Measurements from ENCODE around the gene DLAT.
"Not testable (repeated sequence)": the region's sequence is repeated elsewhere in the genome, so short reads cannot be mapped to it uniquely, and the experiment has no call there.

The DLAT gene

DNA sequence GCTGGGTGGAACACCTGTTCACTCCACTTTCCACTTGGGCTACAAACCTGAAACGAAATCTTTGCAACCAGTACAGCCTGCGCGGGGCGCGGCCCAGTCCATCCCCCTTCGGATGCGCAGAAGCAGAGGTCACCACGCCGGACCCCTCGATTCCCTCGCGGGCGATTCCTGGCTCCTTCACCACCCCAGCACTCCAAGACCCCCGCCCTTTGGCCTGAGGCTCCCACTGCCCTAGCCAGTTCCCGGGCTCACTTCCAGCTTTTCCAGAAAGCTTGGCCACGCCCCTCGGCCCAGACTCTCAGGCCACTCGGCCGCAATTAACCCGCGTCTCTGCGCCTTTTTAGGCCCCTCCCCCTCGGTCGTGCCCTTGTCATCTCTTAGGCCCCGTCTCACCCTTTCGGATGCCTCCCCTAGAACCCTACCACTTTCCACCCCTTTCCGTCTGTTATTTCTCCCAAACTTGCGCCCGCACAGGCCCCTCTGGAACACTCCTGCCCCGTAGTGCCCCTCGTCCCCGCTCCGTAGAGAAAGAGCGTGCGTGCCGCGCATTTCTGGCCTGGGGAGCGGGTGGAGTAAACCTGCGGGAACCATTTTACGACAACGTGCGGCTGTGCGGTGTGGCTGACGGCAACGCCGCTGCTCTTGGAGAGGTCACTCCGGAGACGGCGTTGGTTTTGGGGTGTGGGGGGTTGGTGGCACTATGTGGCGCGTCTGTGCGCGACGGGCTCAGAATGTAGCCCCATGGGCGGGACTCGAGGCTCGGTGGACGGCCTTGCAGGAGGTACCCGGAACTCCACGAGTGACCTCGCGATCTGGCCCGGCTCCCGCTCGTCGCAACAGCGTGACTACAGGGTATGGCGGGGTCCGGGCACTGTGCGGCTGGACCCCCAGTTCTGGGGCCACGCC, at the start of gene DLAT:
Gene DLAT (plus strand): TSS at position 636 of the 906 bp plus-strand sequence. CDS start 65 bp downstream, at position 701.
- peak; percentile 86 for DNase-seq

DNA sequence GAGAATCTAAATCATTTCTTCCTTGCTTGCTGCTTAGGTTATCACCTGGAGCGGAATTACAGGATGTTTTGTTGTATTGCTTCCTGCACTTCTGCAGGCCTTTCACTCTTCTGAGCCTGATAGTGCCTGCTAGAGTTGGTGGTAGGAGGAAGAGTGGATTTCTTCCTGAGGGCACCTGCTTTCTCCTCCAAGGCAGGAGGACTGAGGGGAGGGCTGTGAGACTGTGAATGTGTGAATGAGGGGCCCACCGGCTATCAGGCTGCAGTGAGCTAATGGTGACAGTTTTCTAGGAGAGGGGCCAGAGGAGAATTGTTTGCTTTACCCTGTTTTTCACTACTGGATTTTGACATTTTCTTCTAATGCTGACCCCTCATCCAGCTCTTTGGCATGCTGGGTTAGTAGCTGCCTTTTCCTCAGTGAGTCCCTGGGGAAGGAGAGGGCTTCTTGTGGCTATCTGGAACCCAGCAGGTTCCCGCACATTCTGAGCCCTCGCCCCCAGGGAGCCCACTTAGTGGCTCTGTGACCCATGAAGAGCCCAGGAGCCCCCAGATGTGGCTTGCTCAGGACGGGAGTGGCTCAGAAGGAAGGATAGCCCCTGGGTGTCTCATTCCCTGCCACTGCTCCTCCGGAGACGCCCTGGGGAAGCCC, 49.0 kb upstream of the DLAT start:
- no peak for DNase-seq

DNA sequence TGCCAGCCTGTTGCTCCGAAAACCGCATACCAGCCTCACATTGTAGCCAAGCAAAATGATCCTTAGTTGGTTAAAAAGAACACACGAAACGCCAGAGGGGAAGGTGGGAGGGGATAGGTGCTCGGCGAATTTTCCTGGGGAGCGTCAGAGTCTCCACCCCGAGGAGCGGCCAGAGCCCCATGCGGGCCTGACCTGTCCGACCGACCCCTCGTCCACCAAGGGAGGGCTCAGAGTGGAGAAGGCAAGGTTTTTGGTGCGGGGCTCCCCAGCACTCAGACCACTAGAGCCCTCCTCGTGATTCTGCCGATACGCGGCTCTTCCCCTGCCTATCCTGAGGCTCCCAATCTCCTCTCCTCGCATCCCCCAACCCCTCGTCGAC, 48.5 kb upstream of the DLAT start:
- peak; percentile 42 for DNase-seq

DNA sequence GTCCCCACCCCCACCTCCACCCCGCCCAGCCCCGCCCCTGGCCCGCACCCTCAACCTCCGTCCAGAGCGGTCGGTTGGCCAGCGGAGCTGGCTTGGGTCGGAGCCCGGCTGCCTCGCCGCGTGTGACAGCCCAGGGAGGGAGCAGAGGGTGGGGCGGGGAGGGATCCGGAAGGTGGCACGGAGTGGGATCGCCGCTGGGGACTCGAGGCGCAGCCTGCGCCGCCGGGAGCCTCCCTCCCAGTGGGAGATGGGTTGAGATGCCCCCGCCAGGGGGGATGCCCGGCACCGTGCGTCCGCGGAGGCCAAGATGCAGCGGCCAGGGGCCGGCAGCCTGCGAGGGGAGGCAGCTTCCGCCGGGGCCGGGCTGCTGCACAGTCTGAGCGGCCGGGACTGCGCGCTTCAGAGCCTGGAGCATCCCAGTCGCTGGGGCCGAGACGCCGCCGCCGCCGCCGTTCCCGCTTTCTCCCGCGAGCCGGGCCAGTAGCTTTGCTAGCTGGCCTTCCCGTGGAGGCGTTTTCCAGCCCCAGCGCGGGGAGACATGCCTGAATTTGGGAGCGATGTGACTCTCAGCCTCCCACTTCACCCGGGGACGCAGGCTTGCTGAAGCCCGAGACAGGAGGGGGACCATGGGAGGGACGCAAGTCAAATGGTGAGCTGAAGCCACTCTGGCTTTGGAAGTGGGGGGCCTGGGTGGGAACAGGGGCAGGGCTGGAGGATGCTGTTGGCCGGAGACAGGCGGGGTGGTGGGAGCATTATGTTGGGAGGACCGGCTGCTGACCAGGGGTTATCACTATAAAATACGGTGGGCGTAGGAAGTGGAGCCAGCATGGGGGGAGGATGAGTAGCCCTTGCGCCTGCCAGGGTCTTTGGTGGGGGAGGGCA, 47.8 kb upstream of the DLAT start:
- DNase-seq = peak; percentile 67

DNA sequence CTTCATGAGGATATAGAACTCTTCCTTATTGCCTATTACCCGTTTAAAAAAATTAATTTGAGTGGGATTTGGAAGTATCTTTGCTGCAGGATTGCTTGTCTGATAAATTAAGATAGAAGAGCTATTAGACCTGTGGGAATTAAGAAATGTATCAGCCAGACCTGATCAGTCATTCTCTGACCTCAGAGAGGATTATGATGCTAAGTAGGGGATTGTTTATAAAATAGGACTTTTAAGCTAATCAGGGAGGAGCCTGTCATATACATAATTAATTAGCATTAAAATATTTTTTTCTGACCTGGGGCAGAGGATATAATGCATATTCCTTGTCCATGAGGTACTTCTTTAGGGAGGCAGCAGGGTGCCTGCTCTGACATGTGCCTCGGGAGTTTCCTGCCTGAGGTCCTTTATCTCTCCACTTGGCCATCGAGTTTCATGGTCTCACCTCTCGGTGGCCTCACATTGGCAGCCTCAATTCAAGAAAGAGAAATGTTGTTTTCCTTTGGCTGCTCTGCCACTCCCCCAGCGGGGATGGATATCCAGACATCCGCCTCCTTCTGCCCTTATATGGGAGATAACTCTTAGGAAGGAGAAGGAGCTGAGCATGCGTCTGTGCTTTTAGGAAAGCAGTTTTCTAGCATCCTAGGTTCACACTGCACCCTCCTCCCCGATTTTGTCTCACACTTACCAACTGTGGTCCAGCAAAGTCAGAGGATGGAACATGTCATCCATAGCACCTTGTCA, 47.0 kb upstream of the DLAT start:
- DNase-seq = peak; percentile 80

DNA sequence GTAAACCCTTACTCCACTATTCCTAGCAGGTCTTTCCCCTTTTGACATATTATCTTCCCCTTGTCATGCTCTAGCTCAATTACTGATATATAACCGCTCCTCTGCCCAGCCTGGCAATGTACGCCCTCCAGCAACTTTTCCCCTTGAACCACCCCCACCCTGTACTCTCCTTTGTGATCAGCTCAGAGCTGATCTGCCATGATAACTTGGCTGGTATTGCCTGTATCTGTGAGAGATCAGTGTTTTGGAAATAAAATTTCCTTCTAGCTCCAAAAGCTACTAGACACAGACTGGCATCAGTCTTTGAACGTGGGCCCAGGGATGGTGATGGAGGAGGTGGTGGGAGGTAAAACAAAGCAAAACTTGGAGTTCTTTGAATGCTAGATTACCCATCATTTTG, 45.1 kb upstream of the DLAT start:
- DNase-seq = no peak

DNA sequence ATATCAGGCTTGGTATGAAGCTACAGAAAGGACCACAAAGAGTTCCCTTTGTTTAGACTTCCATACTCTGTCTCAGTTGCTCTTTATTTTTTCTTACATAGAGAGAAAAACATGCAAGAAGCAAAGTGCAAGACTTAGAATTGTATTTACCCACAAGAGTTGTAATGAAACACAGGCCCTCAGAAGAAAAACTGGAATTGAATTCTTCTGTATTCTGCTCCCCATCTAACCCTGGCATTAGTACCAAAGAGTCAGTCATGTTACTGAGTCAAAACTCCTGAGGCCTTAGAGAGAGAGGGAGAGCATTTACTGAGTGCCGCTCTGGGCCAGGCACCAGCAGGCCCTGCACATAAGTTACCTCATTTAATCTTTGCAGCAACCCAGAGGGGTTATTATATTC, 43.9 kb upstream of the DLAT start:
- no peak for DNase-seq

DNA sequence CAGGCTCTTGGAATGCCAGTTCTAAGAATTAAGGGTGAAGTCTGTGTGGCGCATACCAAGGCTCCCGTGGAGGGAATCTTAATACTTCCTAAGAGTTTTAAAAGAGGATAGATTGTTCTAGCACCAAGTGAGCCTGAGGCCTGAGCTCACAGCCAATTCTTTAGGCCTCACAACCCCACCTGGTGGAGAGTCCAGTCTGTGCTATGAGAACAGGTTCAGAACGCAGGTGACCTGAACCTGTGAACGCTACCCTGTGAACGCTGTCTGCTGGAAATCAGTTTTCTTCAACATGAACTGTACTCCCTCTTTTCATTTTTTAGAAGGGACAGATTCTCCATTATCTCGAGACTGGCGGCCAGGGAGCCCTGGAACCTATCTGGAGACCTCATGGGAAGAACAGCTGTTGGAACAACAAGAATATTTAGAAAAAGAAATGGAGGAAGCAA, 43.2 kb upstream of the DLAT start:
- DNase-seq = no peak

DNA sequence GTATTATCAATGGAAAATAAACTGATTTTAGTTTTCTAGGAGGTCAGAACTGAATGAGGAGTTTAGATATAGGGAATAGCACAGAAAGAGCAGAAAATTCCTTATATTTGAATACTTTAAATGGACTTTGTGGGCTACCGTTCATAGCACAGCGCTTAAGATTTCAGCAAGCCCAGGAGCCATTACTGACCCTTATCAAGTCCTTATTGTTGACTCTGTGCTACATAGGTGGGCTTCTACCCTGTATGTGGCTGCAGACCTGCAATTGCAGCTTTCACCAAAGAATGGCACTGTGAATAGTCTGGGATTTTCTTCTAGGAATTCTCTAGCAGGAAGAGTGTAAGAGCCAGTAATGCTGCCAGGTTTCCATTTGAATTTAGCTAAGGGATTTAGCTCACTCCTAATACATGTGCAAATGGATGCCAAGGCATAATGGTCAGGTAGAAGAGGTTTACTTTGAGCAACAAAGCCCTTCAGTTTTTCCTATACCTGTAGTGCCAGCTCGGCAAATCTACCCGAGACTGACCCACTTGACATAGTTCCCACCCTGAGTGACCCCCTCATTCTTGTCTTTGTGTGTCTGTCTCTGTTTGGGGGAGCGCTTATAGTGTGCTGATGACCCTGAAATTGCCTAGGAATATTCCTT, 42.5 kb upstream of the DLAT start:
- DNase-seq = no peak

DNA sequence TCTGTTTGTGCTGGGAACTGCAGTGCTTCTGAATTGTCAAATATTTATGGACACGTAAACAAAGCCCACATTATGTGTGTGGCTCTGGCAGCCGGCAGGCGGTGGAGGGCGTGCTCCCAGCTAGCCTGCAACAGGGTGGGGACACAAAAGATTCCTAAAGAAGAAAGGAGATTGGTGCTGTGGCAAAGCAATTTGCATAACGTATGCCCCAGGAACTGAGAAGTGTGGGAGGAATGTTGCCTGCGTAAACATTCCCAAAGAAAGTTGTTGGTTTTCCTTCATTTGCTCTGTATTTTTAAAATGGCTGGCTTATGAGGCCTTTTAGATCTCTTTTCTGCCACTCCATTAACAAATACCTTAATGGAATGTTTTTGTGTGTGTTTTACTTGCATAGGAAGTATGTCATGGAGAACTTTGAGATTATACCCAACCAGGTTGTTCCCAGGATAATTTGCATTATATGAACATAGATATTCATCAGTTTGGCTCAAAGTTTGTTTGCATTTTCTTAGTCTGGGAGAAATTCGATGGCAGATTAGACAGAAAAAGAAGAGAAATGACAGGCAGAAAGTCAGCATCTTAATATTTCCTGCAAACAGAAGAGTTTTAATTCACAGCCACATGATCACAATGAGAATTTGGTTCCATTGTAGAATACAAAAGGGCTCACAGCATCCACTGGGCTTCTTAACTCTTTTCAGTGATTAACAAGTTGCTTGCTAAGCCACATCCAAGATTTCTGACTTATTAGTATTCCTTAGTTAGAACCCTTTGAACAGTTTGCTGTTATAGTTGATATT, 41.8 kb upstream of the DLAT start:
- DNase-seq = no peak

DNA sequence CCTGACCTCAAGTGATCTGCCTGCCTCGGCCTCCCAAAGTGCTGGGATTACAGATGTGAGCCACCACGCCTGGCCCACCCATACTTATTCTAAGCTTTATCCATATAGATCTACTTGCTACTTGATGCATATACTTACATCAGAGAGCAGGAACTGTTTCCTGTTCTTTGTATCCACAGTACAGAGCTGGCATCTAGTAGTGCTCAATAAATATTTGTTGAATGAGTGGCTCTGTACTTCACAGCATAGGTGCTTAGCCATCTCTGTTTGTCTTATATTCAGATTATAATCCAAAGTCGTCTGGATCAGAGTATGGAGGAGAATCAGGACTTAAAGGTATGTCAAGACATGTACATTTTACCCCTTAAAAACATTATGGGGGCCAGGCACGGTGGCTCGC, 38.6 kb upstream of the DLAT start:
- no peak for DNase-seq

DNA sequence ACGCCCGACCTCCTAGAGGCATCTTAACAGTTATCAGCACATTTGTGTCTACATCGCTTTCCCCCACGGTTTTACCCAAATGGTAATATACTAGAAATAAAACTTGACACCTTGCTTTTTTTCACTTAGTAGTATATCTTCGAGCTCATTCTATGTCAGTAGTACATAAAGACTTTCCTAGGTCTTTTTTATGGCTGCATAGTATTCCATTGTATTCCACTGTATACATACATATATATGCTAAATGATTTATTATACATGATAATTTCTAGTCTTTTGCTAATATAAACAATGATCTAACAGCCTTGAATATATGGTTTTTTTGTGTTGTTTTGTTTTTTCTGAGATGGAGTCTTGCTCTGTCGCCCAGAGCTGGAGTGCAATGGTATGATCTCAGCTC, 34.8 kb upstream of the DLAT start:
- DNase-seq = no peak

DNA sequence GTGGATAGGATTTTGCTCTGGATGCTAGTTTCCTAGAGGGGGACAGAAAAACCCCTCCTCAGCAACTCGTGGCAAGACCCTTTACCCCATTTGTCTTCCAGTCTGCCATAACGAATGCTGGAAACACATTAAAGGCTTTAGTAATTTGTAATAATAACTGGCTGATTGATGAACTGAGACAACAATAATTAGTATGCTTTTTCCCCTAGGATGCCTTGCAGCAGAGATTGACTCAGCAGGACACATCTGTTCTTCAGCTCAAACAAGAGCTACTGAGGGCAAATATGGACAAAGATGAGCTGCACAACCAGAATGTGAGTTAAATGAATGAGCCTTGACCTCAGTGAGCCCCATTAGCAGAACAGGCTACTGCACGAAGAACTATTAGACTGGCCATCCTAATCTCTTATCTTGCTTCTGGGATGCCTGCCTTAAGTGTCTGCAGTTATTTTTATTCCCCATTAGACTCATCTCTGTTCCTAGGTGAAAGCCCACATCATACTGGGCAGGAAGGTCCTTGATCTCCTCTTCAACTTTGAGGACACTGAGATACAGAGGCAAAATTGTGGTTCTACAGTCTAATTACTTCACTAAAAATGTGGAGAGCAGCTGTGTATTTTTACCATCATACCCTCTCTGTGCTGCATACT, 32.9 kb upstream of the DLAT start:
- no peak for DNase-seq

DNA sequence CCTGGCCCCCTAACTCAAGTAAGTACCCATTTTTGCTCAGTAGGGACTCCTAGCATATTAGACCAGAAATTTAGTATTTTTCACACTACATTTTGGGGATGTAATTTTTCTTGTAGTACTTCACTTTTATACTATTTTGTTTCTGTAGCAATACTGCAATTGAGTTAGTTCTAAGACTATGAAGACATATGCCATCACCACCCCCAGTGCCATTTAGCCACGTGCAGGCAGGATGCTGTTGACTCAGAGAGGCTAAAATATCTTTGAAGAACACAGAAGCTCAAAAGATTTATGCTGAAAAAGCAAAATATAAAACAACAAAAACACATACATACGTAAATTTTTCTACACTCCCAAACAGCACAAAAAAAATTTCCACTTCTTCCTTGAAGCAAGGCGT, 29.1 kb upstream of the DLAT start:
- DNase-seq = no peak

DNA sequence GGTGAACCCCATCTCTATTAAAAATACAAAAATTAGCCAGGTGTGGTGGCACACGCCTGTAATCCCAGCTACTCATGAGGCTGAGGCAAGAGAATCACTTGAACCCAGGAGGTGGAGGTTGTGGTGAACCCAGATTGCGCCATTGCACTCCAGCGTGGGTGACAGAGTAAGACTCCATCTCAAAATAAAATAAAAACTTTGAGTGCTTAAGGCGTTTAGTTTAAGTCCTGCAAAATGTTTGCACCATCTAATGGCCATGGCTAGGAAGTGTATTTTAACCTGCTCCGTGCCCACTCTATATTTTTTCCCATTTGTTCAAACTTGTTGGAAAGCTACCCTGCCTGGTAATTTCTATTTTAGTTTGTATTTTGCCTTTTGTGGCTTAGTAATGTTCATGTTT, 28.5 kb upstream of the DLAT start:
- not testable (repeated sequence) for DNase-seq

DNA sequence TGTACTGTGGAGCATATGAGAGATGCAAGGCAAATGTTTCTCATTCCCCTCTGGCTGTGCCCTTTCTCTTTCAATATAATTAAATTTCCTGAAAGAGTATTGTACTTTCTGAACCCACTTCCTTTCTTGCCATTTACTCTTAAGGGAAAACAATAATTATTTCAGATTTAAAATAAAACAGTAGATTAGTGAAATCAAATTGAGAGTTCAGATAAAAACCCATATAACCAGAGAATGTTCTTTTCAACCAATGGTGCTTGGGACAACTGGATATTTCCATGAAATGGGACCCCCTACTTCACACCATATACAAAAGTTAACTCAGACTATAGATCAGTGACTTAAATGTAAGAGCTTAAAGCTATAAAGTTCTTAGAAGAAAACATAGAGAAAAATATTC, 26.1 kb upstream of the DLAT start:
- DNase-seq = no peak

DNA sequence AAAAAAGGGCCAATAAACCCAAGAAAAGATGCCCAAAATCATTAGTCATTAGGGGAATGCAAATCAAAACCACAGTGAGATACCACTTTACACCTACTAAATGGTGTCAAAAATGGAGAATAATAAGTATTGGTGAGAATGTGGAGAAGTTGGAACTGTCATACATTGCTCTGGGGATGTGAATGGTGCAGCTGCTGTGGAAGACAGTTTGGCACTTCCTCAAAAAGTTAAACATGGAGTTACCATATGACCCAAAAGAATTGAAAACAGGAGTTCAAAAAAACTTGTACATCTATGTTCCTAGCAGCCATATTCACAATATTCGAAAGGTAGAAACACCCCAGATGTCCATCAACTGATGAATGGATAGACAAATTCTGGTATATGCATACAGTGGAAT, 24.5 kb upstream of the DLAT start:
- DNase-seq = no peak

DNA sequence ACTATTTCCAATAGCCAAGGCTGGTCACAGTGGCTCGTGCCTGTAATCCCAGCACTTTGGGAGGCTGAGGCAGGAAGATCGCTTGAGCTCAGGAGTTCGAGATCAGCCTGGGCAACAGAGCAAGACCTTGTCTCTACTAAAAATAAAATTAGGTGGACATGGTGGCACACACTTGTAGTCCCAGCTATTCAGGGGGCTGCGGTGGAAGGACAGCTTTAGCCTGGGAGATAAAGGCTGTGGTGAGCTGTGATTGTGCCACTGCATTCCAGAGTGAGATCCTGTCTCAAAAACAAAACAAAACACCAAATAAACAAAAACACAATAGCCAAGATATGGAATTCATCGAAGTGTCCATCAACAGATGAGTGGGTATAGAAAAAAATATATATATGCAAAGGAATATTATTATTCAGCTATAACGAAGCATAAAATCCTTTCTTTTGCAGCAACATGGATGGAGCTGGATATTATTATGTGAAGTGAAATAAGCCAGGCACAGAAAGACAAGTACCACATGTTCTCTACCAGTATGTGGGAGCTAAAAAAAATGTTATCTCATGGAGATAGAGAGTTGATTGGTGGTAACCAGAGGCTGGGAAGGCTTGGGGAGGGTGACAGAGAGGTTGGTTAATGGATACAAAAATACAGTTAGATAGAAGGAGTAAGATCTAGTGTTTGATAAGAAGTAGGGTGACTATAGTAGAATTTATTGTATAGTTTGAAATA, 22.6 kb upstream of the DLAT start:
- no peak for DNase-seq

DNA sequence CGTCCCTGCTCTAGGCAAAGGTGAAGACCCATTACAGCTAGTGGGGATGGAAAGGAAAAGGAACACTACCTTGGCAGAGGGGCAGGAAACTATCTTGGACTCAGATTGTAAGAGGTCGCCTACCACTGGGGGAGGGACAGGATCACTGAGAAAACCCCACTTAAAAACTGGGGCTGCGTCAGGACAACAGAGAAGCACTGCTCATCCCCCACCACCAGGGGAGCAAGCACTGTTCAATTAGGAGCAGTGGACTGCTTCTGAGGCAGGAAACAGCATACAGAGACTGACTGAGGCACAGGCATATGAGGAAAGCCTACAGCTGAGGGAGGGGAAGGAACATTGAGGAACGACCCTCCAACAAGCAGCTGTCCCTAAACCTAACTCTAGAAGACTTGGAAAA, 20.8 kb upstream of the DLAT start:
- no peak for DNase-seq
